A673 (cell line): ENCODE data around the gene ANKRD23. TPM values are rescaled to one million over a fixed set of nuclear protein-coding genes. Genes with fewer than 3 reads are reported as not detected.

ENCODE experiments used
- BruUV-seq: library from RNA; stranded (reverse); fragments of 400-500 nt; replicated peaks from 2 replicates; lab custom pipeline; 2021; lab: Mats Ljungman, UMichigan
- CTCF ChIA-PET: fragments of 300-600 bp; sonication (Branson Sonifier 250); formaldehyde crosslinking; loops from one replicate; lab custom pipeline; 2022; ENCODE audit warnings: antibody characterized with exemption; lab: Charles Lee
- POLR2A ChIA-PET: fragments of 300-600 bp; sonication (Branson Sonifier 250); formaldehyde crosslinking; loops from one replicate; lab custom pipeline; 2022; ENCODE audit warnings: antibody characterized with exemption; ENCODE audit not compliant: low non-redundant PET; lab: Charles Lee
- DNase-seq: peaks from one replicate; pipeline ENCODE4 v3.0.0-alpha.2; 2015; ENCODE audit warnings: low spot score
- H3K27ac ChIP-seq: fragments of 200-600 bp; sonication (generic); 2 replicates; pipeline ENCODE4 v1.5.1; 2016; ENCODE audit warnings: mixed run types, low read depth, mild to moderate bottlenecking, mixed read lengths, antibody characterized with exemption, low read length; ENCODE audit not compliant: poor library complexity, severe bottlenecking
- H3K27me3 ChIP-seq: fragments of 200-600 bp; sonication (generic); replicated peaks from 2 replicates; pipeline ENCODE4 v1.6.1; 2017; ENCODE audit warnings: mixed run types, low read depth, mild to moderate bottlenecking, mixed read lengths, antibody characterized with exemption, low read length; ENCODE audit not compliant: insufficient read depth, poor library complexity
- H3K36me3 ChIP-seq: fragments of 200-600 bp; sonication (generic); 2 replicates; pipeline ENCODE4 v1.6.1; 2016; ENCODE audit warnings: mixed run types, mild to moderate bottlenecking, mixed read lengths, antibody characterized with exemption, low read length; ENCODE audit not compliant: insufficient read depth, poor library complexity, severe bottlenecking
- H3K4me1 ChIP-seq: fragments of 200-600 bp; sonication (generic); 2 replicates; pipeline ENCODE4 v1.6.1; 2017; ENCODE audit warnings: mixed run types, mild to moderate bottlenecking, mixed read lengths, antibody characterized with exemption, low read length; ENCODE audit not compliant: insufficient read depth, poor library complexity, severe bottlenecking
- H3K4me3 ChIP-seq: fragments of 200-600 bp; sonication (generic); 2 replicates; pipeline ENCODE4 v1.5.1; 2016; ENCODE audit warnings: low read depth, mixed run types, mild to moderate bottlenecking, mixed read lengths, low read length; ENCODE audit not compliant: poor library complexity, severe bottlenecking
- H3K9me3 ChIP-seq: fragments of 200-600 bp; sonication (generic); 2 replicates; pipeline ENCODE4 v1.6.1; 2016; ENCODE audit warnings: mixed run types, low read depth, mild to moderate bottlenecking, mixed read lengths, antibody characterized with exemption, low read length; ENCODE audit not compliant: poor library complexity, severe bottlenecking
- CTCF ChIP-seq: fragments of 300-800, 200-600 bp; sonication (generic); conservative IDR thresholded peaks from 2 replicates; pipeline ENCODE4 v1.5.1; 2017; ENCODE audit warnings: low read depth, mild to moderate bottlenecking, antibody characterized with exemption, low read length, moderate library complexity, mixed read lengths
- EZH2 ChIP-seq: fragments of 200-600 bp; sonication (generic); IDR thresholded peaks from 2 replicates; pipeline ENCODE4 v1.6.1; 2017; ENCODE audit warnings: borderline replicate concordance, low read depth, mild to moderate bottlenecking, mixed read lengths, antibody characterized with exemption, low read length; ENCODE audit not compliant: poor library complexity, severe bottlenecking
- intact Hi-C: fragments of 100-400 bp; cut with micrococcal nuclease; formaldehyde crosslinking; loops from one replicate; pipeline ENCODE4 v1.10.0; 2022; ENCODE audit not compliant: unreplicated experiment
- total RNA-seq: library from RNA; stranded (reverse); gene quantifications from 2 replicates; pipeline ENCODE4 v1.2.3, GENCODE V29; 2021

Gene ANKRD23
- total RNA-seq, 1 experiment from 2014 or later = 6.2 TPM

GRCh38 chr2:96828436-96828835 lies 15.4 kb downstream of the ANKRD23 start:
- Histone ChIP-seq H3K27me3 (no peaks in the 10 kb centered on the region), H3K4me3 (no peak overlapping the region), H3K27ac (no peak overlapping the region), H3K4me1 (no peaks in the 10 kb centered on the region), H3K36me3 (peaks cover 42% of the 10 kb centered on the region), H3K9me3 (no peaks in the 10 kb centered on the region)
- no peak for TF ChIP-seq CTCF
- no peak for TF ChIP-seq EZH2
- BruUV-seq = no TSS peak
- CTCF ChIA-PET = interaction anchor here (0.7 kb wide), 1 partner anchor 131 kb away, joined by 3 read pairs; no protein-coding TSS in a partner anchor
- DNase-seq = no peak
- POLR2A ChIA-PET = interaction anchor here (0.6 kb wide), 1 partner anchor 40 kb away, joined by 3 read pairs; no protein-coding TSS in a partner anchor
- intact Hi-C loops = no loop called here

- intact Hi-C loops = no loop called here
- CTCF ChIA-PET = no interaction called here
- peaks cover 25% of the 10 kb centered on the region for H3K36me3 ChIP-seq
- H3K4me3 ChIP-seq = no peak overlapping the region
- TF ChIP-seq EZH2 = no peak
- no peak for TF ChIP-seq CTCF
- no peak overlapping the region for H3K27ac ChIP-seq
- DNase-seq = no peak
- no TSS peak for BruUV-seq
- no peaks in the 10 kb centered on the region for H3K27me3 ChIP-seq
- H3K9me3 ChIP-seq = no peaks in the 10 kb centered on the region
- H3K4me1 ChIP-seq = no peaks in the 10 kb centered on the region
- POLR2A ChIA-PET = no interaction called here
Observed at GRCh38 chr2:96826546-96827278, 17.1 kb downstream of the ANKRD23 start.

- BruUV-seq = no TSS peak
- intact Hi-C loops = no loop called here
- no peak overlapping the region for H3K27ac ChIP-seq
- H3K36me3 ChIP-seq = peaks cover 27% of the 10 kb centered on the region
- H3K4me3 ChIP-seq = no peak overlapping the region
- POLR2A ChIA-PET = interaction anchor here (0.7 kb wide), 1 partner anchor 156 kb away, joined by 3 read pairs; no protein-coding TSS in a partner anchor
- CTCF ChIA-PET = no interaction called here
- no peaks in the 10 kb centered on the region for H3K27me3 ChIP-seq
- DNase-seq = no peak
- no peaks in the 10 kb centered on the region for H3K9me3 ChIP-seq
- no peaks in the 10 kb centered on the region for H3K4me1 ChIP-seq
- TF ChIP-seq CTCF (no peak), EZH2 (no peak)
Observed at GRCh38 chr2:96825057-96825456, 18.8 kb downstream of the ANKRD23 start.
